ENCODE data around the gene EIF1AD. TPM values are rescaled to one million over a fixed set of nuclear protein-coding genes. Genes with fewer than 3 reads are reported as not detected.

The EIF1AD gene
- 35.6 to 48.5 TPM (median 38.7 TPM) in 5 replicates for total RNA-seq (2022; extraction: Qiagen RNA extraction)

GRCh38 chr11:66001942-66002647 lies at the start of gene EIF1AD, which contains the start of gene BANF1:
TSS of gene EIF1AD (minus strand) at chr11:66002157. CDS start at chr11:66000389, 1,768 bp downstream.
TSS of gene BANF1 (plus strand) at chr11:66002503. CDS start at chr11:66003251, 748 bp downstream.

GRCh38 chr11:66048547-66049323 lies 46.8 kb upstream of the EIF1AD start, which contains the start of gene GAL3ST3:
TSS of gene GAL3ST3 (minus strand) at chr11:66049161. CDS start at chr11:66045415, 3,746 bp downstream.

GRCh38 chr11:66026017-66026529 lies 24.1 kb upstream of the EIF1AD start, which contains the start of gene CATSPER1:
TSS of gene CATSPER1 (minus strand) at chr11:66026479. CDS start at chr11:66026379, 100 bp downstream.

GRCh38 chr11:66011785-66012303 lies 9.9 kb upstream of the EIF1AD start, which contains the start of gene CST6:
TSS of gene CST6 (plus strand) at chr11:66012008. CDS start at chr11:66012045, 37 bp downstream.

GRCh38 chr11:65961267-65962140 lies 40.5 kb downstream of the EIF1AD start, which contains the start of gene SART1:
TSS of gene SART1 (plus strand) at chr11:65961734. CDS start at chr11:65961781, 47 bp downstream.

Other genes starting within 250 kb of the EIF1AD start
- gene AP5B1, start 221.2 kb downstream of the EIF1AD start, total RNA-seq (2022; extraction: Qiagen RNA extraction): 9.7 to 13.2 TPM (median 12.3 TPM) in 5 replicates
- 0.04 to 0.15 TPM (median 0.10 TPM) in 5 replicates for gene OVOL1, start 215.1 kb downstream of the EIF1AD start, total RNA-seq (2022; extraction: Qiagen RNA extraction)
- gene SNX32, start 168.2 kb downstream of the EIF1AD start, total RNA-seq (2022; extraction: Qiagen RNA extraction): 0.05 to 0.08 TPM (median 0.06 TPM) in 5 replicates
- 1,981 to 2,375 TPM (median 2,303 TPM) in 5 replicates for gene CFL1, start 144.0 kb downstream of the EIF1AD start, total RNA-seq (2022; extraction: Qiagen RNA extraction)
- 24.7 to 35.0 TPM (median 32.8 TPM) in 5 replicates for gene MUS81, start 141.7 kb downstream of the EIF1AD start, total RNA-seq (2022; extraction: Qiagen RNA extraction)
- gene EFEMP2, start 129.4 kb downstream of the EIF1AD start, total RNA-seq (2022; extraction: Qiagen RNA extraction): 0.49 to 1.1 TPM (median 0.97 TPM) in 5 replicates
- gene CTSW, start 122.3 kb downstream of the EIF1AD start, total RNA-seq (2022; extraction: Qiagen RNA extraction): 0.07 to 0.11 TPM in 2 of 5 replicates, not detected in the others
- gene FIBP, start 113.7 kb downstream of the EIF1AD start, total RNA-seq (2022; extraction: Qiagen RNA extraction): 72.3 to 88.2 TPM (median 83.5 TPM) in 5 replicates
- 21.8 to 44.1 TPM (median 43.2 TPM) in 5 replicates for gene CCDC85B, start 111.5 kb downstream of the EIF1AD start, total RNA-seq (2022; extraction: Qiagen RNA extraction)
- 97.3 to 161 TPM (median 118 TPM) in 5 replicates for gene FOSL1, start 101.8 kb downstream of the EIF1AD start, total RNA-seq (2022; extraction: Qiagen RNA extraction)
- 30.9 to 49.9 TPM (median 44.6 TPM) in 5 replicates for gene C11orf68, start 83.1 kb downstream of the EIF1AD start, total RNA-seq (2022; extraction: Qiagen RNA extraction)
- 162 to 254 TPM (median 207 TPM) in 5 replicates for gene DRAP1, start 82.7 kb downstream of the EIF1AD start, total RNA-seq (2022; extraction: Qiagen RNA extraction)
- gene TSGA10IP, start 56.7 kb downstream of the EIF1AD start, total RNA-seq (2022; extraction: Qiagen RNA extraction): not detected in 5 replicates
- 40.2 to 59.5 TPM (median 54.5 TPM) in 5 replicates for gene SART1, start 40.4 kb downstream of the EIF1AD start, total RNA-seq (2022; extraction: Qiagen RNA extraction)
- gene BANF1, start 346 bp upstream of the EIF1AD start, total RNA-seq (2022; extraction: Qiagen RNA extraction): 374 to 488 TPM (median 470 TPM) in 5 replicates
- gene CST6, start 9.9 kb upstream of the EIF1AD start, total RNA-seq (2022; extraction: Qiagen RNA extraction): not detected in 5 replicates
- 1.1 to 1.5 TPM (median 1.3 TPM) in 5 replicates for gene CATSPER1, start 24.3 kb upstream of the EIF1AD start, total RNA-seq (2022; extraction: Qiagen RNA extraction)
- not detected in 5 replicates for gene GAL3ST3, start 47.0 kb upstream of the EIF1AD start, total RNA-seq (2022; extraction: Qiagen RNA extraction)
- 163 to 185 TPM (median 169 TPM) in 5 replicates for gene SF3B2, start 50.2 kb upstream of the EIF1AD start, total RNA-seq (2022; extraction: Qiagen RNA extraction)
- gene PACS1, start 68.1 kb upstream of the EIF1AD start, total RNA-seq (2022; extraction: Qiagen RNA extraction): 61.1 to 91.1 TPM (median 82.8 TPM) in 5 replicates

Data from A549 treated with AZD2906 at 1 μM for 4 hours (cell line).